Measurements from ENCODE around the gene OR51B2. TPM values are rescaled to one million over a fixed set of nuclear protein-coding genes. Genes with fewer than 3 reads are reported as not detected.
"Not testable (repeated sequence)": the region's sequence is repeated elsewhere in the genome, so short reads cannot be mapped to it uniquely, and the experiment has no call there.

The OR51B2 gene
- total RNA-seq, 2 donors from 2014 or later: not detected

DNA sequence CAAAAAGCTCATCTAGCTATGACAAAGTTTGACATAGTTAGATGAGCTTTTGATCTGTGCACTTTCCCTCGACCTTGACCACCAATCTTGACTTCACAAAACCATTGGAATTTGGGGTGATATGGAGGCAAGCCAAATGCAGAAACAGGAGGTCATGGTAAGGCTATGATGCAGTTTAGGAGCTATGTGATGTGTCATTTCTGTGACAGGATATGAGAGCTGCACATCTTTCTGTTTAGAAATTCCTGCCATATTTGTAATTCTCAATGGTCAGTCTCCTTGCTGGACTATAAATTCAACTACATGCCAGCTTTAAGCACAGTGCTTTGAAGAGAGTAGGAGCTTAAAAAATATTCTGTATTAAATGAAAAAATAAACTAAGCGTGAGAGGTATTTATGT, 40.1 kb upstream of the OR51B2 start:
- Histone ChIP-seq H3K27ac (no peak overlapping the region), H3K36me3 (no peaks in the 10 kb centered on the region), H3K4me3 (no peak overlapping the region), H3K9me3 (no peaks in the 10 kb centered on the region), H3K4me1 (no peaks in the 10 kb centered on the region), H3K27me3 (no peaks in the 10 kb centered on the region), H3K9ac (ENCODE audit: low read depth in 2 of 2, low read length in 2 of 2) (no peak overlapping the region)
- no peak for DNase-seq
- intact Hi-C loops (cut with DNase I): no loop called here
- TF ChIP-seq, protein P1, sequence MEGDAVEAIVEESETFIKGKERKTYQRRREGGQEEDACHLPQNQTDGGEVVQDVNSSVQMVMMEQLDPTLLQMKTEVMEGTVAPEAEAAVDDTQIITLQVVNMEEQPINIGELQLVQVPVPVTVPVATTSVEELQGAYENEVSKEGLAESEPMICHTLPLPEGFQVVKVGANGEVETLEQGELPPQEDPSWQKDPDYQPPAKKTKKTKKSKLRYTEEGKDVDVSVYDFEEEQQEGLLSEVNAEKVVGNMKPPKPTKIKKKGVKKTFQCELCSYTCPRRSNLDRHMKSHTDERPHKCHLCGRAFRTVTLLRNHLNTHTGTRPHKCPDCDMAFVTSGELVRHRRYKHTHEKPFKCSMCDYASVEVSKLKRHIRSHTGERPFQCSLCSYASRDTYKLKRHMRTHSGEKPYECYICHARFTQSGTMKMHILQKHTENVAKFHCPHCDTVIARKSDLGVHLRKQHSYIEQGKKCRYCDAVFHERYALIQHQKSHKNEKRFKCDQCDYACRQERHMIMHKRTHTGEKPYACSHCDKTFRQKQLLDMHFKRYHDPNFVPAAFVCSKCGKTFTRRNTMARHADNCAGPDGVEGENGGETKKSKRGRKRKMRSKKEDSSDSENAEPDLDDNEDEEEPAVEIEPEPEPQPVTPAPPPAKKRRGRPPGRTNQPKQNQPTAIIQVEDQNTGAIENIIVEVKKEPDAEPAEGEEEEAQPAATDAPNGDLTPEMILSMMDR (IDR thresholded peaks at IDR 0.05): no peak

DNA sequence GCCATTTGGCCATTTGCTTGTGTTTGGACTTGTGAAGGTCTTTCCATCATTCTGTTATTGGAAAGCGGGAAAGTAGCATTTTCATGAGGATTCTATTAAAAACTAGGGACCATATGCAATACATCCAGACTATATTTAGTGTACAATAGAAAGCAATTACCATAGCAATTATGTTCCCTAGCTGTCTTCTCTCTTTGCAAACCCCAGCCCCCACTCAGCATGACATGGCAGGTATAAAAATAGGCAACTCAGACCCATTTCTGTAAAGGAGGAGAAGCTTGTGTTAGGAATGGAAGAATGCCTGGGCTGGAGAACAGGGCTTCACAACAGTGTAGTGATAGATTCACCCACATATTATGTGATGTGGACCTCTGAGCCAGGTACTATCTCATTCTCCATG, 39.6 kb upstream of the OR51B2 start:
- intact Hi-C loops (cut with DNase I): no loop called here
- no peak for DNase-seq
- TF ChIP-seq, protein P1 (IDR thresholded peaks at IDR 0.05): no peak
- Histone ChIP-seq H3K27me3 (no peaks in the 10 kb centered on the region), H3K4me1 (no peaks in the 10 kb centered on the region), H3K36me3 (no peaks in the 10 kb centered on the region), H3K4me3 (no peak overlapping the region), H3K27ac (no peak overlapping the region), H3K9me3 (no peaks in the 10 kb centered on the region), H3K9ac (ENCODE audit: low read depth in 2 of 2, low read length in 2 of 2) (no peak overlapping the region)

DNA sequence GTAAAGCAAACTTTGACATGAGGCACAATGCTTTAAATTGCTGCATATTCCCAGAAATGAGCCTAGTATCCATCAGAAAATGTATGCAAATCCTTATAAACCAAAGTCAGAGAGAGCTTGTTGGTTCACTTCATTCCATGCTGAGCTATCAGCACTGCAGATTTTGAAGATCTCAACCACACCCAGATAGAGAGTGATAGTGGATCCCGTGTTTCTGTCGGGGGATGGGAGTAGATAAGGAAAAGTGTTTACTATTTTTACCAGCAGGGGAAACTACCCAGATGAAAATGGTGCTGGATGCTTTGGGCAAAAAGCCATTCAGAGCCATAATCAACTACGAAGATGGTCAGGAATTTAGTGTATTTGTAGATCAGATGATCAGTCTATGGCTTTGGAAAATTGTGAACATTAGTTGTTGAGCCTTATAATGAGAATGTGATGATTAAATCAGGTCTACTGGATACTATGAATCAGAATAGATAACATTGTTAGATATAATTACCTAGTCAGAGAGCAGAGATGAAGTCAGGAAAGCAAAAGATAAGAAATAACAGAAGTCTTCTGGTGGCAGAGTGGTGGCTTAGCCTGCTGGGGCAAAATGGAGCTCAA, 38.0 kb upstream of the OR51B2 start:
- Histone ChIP-seq H3K27ac (no peak overlapping the region), H3K9ac (ENCODE audit: low read depth in 2 of 2, low read length in 2 of 2) (no peak overlapping the region), H3K27me3 (no peaks in the 10 kb centered on the region), H3K36me3 (no peaks in the 10 kb centered on the region), H3K9me3 (no peaks in the 10 kb centered on the region), H3K4me1 (no peaks in the 10 kb centered on the region), H3K4me3 (no peak overlapping the region)
- intact Hi-C loops (cut with DNase I): no loop called here
- DNase-seq: no peak
- TF ChIP-seq, protein P1 (IDR thresholded peaks at IDR 0.05): no peak

DNA sequence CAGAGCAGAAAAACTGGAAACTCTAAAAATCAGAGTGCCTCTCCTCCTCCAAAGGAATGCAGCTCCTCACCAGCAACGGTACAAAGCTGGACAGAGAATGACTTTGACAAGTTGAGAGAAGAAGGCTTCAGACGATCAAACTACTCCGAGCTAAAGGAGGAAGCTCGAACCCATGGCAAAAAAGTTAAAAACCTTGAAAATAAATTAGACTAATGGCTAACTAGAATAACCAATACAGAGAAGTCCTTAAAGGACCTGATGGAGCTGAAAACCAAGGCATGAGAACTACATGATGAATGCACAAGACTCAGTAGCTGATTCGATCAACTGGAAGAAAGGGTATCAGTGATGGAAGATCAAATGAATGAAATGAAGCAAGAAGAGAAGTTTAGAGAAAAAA, 31.9 kb upstream of the OR51B2 start:
- H3K36me3 ChIP-seq; H3K4me3 ChIP-seq; H3K9ac ChIP-seq (ENCODE audit: low read depth in 2 of 2, low read length in 2 of 2); DNase-seq; H3K4me1 ChIP-seq; intact Hi-C loops (cut with DNase I); H3K27me3 ChIP-seq; H3K27ac ChIP-seq; H3K9me3 ChIP-seq: not testable (repeated sequence)

DNA sequence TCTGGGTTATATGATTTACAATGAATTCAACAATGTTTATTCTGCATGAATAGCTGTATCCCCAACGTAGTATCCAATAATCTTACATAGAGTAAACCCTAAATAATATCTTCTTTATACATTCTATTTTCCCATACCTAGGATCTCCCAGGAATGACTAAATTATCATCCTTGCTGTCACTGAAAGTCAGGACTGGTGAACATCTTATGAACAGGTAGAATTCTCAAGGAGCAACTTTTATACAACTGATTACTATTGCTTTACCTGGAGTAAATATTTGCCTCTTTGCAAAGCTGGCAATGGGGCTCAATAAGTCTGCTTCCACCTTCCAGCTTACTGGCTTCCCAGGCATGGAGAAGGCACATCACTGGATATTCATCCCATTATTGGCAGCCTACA, 27.1 kb upstream of the OR51B2 start, which contains the start of gene OR51B6:
TSS of gene OR51B6 (plus strand) at position 301 of the 400 bp plus-strand sequence. CDS start at position 301, 0 bp downstream.
- H3K9ac ChIP-seq (ENCODE audit: low read depth in 2 of 2, low read length in 2 of 2): no peak within 1 kb of the TSS
- no peak within 1 kb of the TSS for H3K4me3 ChIP-seq
- no peaks in the 10 kb centered on the region for H3K36me3 ChIP-seq
- intact Hi-C loops (cut with DNase I): no loop called here
- no peaks in the 10 kb centered on the region for H3K4me1 ChIP-seq
- no peaks in the 10 kb centered on the region for H3K9me3 ChIP-seq
- H3K27ac ChIP-seq: no peak within 1 kb of the TSS
- no peak for DNase-seq
- TF ChIP-seq, protein P1 (IDR thresholded peaks at IDR 0.05): no peak
- no peaks in the 10 kb centered on the region for H3K27me3 ChIP-seq

DNA sequence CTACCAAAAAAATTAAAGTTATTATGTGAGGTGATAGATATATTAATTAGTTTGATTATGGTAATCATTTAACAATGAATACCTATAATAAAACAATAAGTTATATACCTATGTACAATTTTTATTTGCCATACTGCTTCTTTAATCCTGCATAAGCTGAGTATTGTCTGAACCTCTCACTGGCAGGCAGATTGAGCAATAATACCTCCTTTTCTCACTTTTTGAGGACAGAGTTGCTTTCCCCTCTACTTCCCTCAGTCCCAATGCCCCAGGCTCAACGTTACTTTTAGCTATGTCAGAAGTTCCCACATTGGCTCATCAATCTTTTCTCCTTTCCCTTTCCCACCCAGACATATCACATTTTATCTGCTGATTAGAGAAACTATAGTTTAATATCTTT, 25.5 kb upstream of the OR51B2 start:
- Histone ChIP-seq H3K36me3 (no peaks in the 10 kb centered on the region), H3K27ac (no peak overlapping the region), H3K4me1 (no peaks in the 10 kb centered on the region), H3K9ac (ENCODE audit: low read depth in 2 of 2, low read length in 2 of 2) (no peak overlapping the region), H3K4me3 (no peak overlapping the region), H3K9me3 (no peaks in the 10 kb centered on the region), H3K27me3 (no peaks in the 10 kb centered on the region)
- intact Hi-C loops (cut with DNase I): no loop called here
- DNase-seq: no peak
- TF ChIP-seq, protein P1 (IDR thresholded peaks at IDR 0.05): no peak
